ENCODE measurements around the gene ZNF326. TPM values are rescaled to one million over a fixed set of nuclear protein-coding genes. Genes with fewer than 3 reads are reported as not detected.

The ZNF326 gene
- total RNA-seq, 1 experiment from 2014 or later, result 26.2 TPM

- Histone ChIP-seq H4K20me1 (ENCODE audit: insufficient read depth) (no peaks in the 10 kb centered on the region), H3K79me2 (ENCODE audit: low read depth) (no peaks in the 10 kb centered on the region), H3K4me1 (replicated peaks; ENCODE audit: insufficient read depth) (peaks cover 63% of the 10 kb centered on the region), H3K27ac (peak overlapping the region; percentile 99), H2AFZ (no peak overlapping the region), H3K4me2 (peak overlapping the region; percentile 84), H3K9me2 (ENCODE audit: insufficient read depth) (no peaks in the 10 kb centered on the region), H3K4me3 (no peak overlapping the region), H3F3A (ENCODE audit: insufficient read depth, low read depth) (peaks cover 57% of the 10 kb centered on the region), H3K36me3 (ENCODE audit: low read depth) (no peaks in the 10 kb centered on the region), H3K27me3 (ENCODE audit: insufficient read depth, low read depth) (no peaks in the 10 kb centered on the region), H3K9me3 (ENCODE audit: insufficient read depth, low read depth) (0 out of 2 replicates have a peak, but pooled peaks cover 2% of the 10 kb centered on the region)
- POLR2A ChIA-PET (ENCODE audit: unreplicated experiment), result interaction anchor here (0.6 kb wide), 1 partner anchor 16 kb away, joined by 3 read pairs; no protein-coding TSS in a partner anchor
- CTCF ChIA-PET, result no interaction called here
- DNase-seq, result no peak
- TF ChIP-seq EZH2 (IDR thresholded peaks at IDR 0.05; ENCODE audit: low read depth) (no peak), CTCF (conservative IDR thresholded peaks at IDR 0.05) (no peak)
- BruUV-seq (replicated peaks), result no TSS peak
- intact Hi-C loops (cut with micrococcal nuclease; ENCODE audit: unreplicated experiment), result loop anchor here (5.0 kb wide), 1 partner anchor 165 kb away; no protein-coding TSS in a partner anchor
Measured at GRCh38 chr1:89972024-89972423, 22.9 kb upstream of the ZNF326 start.

GRCh38 chr1:89973471-89974127, 21.3 kb upstream of the ZNF326 start:
- POLR2A ChIA-PET (ENCODE audit: unreplicated experiment), result interaction anchor here (0.7 to 2.4 kb wide), 6 partner anchors 16 to 609 kb away, joined by 3 to 22 read pairs (median 6); no protein-coding TSS in a partner anchor
- H3K36me3 ChIP-seq (ENCODE audit: low read depth), result no peaks in the 10 kb centered on the region
- TSS peak; percentile 65 for BruUV-seq (replicated peaks)
- no peaks in the 10 kb centered on the region for H3K27me3 ChIP-seq (ENCODE audit: insufficient read depth, low read depth)
- peak overlapping the region; percentile 60 for H2AFZ ChIP-seq
- no peaks in the 10 kb centered on the region for H3K79me2 ChIP-seq (ENCODE audit: low read depth)
- TF ChIP-seq EZH2 (IDR thresholded peaks at IDR 0.05; ENCODE audit: low read depth), result no peak
- TF ChIP-seq CTCF (conservative IDR thresholded peaks at IDR 0.05), result no peak
- CTCF ChIA-PET, result no interaction called here
- peak; percentile 32 to 77 for DNase-seq
- H3F3A ChIP-seq (ENCODE audit: insufficient read depth, low read depth), result peaks cover 60% of the 10 kb centered on the region
- no peaks in the 10 kb centered on the region for H3K9me2 ChIP-seq (ENCODE audit: insufficient read depth)
- peak overlapping the region; percentile 99 for H3K27ac ChIP-seq
- peak overlapping the region; percentile 84 for H3K4me2 ChIP-seq
- H3K4me1 ChIP-seq (replicated peaks; ENCODE audit: insufficient read depth), result peaks cover 67% of the 10 kb centered on the region
- H3K9me3 ChIP-seq (ENCODE audit: insufficient read depth, low read depth), result 0 out of 2 replicates have a peak, but pooled peaks cover 3% of the 10 kb centered on the region
- H4K20me1 ChIP-seq (ENCODE audit: insufficient read depth), result no peaks in the 10 kb centered on the region
- intact Hi-C loops (cut with micrococcal nuclease; ENCODE audit: unreplicated experiment), result loop anchor here (1.0 to 5.0 kb wide), 2 partner anchors 107 to 166 kb away; no protein-coding TSS in a partner anchor
- H3K4me3 ChIP-seq, result peak overlapping the region; percentile 48; the same call in 1 of the 2 replicates

GRCh38 chr1:89974256-89974655, 20.7 kb upstream of the ZNF326 start:
- H3K79me2 ChIP-seq (ENCODE audit: low read depth), result no peaks in the 10 kb centered on the region
- ChIA-PET CTCF (interaction anchor here (0.5 kb wide), 1 partner anchor 1289 kb away, joined by 3 read pairs; no protein-coding TSS in a partner anchor), POLR2A (ENCODE audit: unreplicated experiment) (interaction anchor here (0.6 to 2.4 kb wide), 8 partner anchors 15 to 448 kb away, joined by 4 to 22 read pairs (median 6); no protein-coding TSS in a partner anchor)
- H3F3A ChIP-seq (ENCODE audit: insufficient read depth, low read depth), result peaks cover 60% of the 10 kb centered on the region
- no peaks in the 10 kb centered on the region for H3K9me2 ChIP-seq (ENCODE audit: insufficient read depth)
- no peaks in the 10 kb centered on the region for H3K27me3 ChIP-seq (ENCODE audit: insufficient read depth, low read depth)
- H2AFZ ChIP-seq, result peak overlapping the region; percentile 60
- H3K4me3 ChIP-seq, result peak overlapping the region; percentile 48
- peak overlapping the region; percentile 99 for H3K27ac ChIP-seq
- TF ChIP-seq EZH2 (IDR thresholded peaks at IDR 0.05; ENCODE audit: low read depth), result no peak
- TF ChIP-seq CTCF (conservative IDR thresholded peaks at IDR 0.05), result no peak
- BruUV-seq (replicated peaks), result no TSS peak
- intact Hi-C loops (cut with micrococcal nuclease; ENCODE audit: unreplicated experiment), result loop anchor here (1.0 to 5.0 kb wide), 2 partner anchors 108 to 167 kb away; no protein-coding TSS in a partner anchor
- H3K4me2 ChIP-seq, result peak overlapping the region; percentile 84
- H3K9me3 ChIP-seq (ENCODE audit: insufficient read depth, low read depth), result 0 out of 2 replicates have a peak, but pooled peaks cover 3% of the 10 kb centered on the region
- H4K20me1 ChIP-seq (ENCODE audit: insufficient read depth), result no peaks in the 10 kb centered on the region
- peak; percentile 77 to 99 for DNase-seq
- peaks cover 67% of the 10 kb centered on the region for H3K4me1 ChIP-seq (replicated peaks; ENCODE audit: insufficient read depth)
- no peaks in the 10 kb centered on the region for H3K36me3 ChIP-seq (ENCODE audit: low read depth)

All from PC-9 (cell line).